SU-DHL-6 (cell line): ENCODE measurements around the gene MEI1.

Experiments used
- CTCF ChIP-seq: fragments of 200-600 bp; sonication (generic); IDR thresholded peaks from one replicate; pipeline ENCODE4 v1.5.1; 2017; ENCODE audit warnings: antibody characterized with exemption, mild to moderate bottlenecking, low read length, moderate library complexity; ENCODE audit not compliant: insufficient read depth, poor library complexity, severe bottlenecking
- EZH2phosphoT487 ChIP-seq: fragments of 200-600 bp; sonication (generic), shearing (Covaris generic); conservative IDR thresholded peaks from 2 replicates; pipeline ENCODE4 v1.6.1; 2018; ENCODE audit warnings: mild to moderate bottlenecking, antibody characterized with exemption, low read length, moderate library complexity, mixed read lengths

GRCh38 chr22:41820447-41820846 lies 121.1 kb downstream of the MEI1 start:
- no peak for TF ChIP-seq CTCF
- no peak for TF ChIP-seq EZH2phosphoT487
